ENCODE results near the gene GLO1.
"Not testable (repeated sequence)": the region's sequence is repeated elsewhere in the genome, so short reads cannot be mapped to it uniquely, and the experiment has no call there.

Gene GLO1

GRCh38 chr6:38705924-38706323 lies 3.0 kb upstream of the GLO1 start:
- no peak for DNase-seq (ENCODE audit: low spot score)

- DNase-seq (ENCODE audit: low spot score), result no peak
Measured at GRCh38 chr6:38703949-38704590, 1.1 kb upstream of the GLO1 start.

- DNase-seq (ENCODE audit: low spot score), result no peak
Measured at GRCh38 chr6:38701551-38701950, 1.4 kb downstream of the GLO1 start.

GRCh38 chr6:38699702-38700101 lies 3.2 kb downstream of the GLO1 start:
- not testable (repeated sequence) for DNase-seq (ENCODE audit: low spot score)

- DNase-seq (ENCODE audit: low spot score), result no peak
Measured at GRCh38 chr6:38697846-38698245, 5.1 kb downstream of the GLO1 start.

- DNase-seq (ENCODE audit: low spot score), result no peak
Measured at GRCh38 chr6:38696345-38696744, 6.6 kb downstream of the GLO1 start.

- DNase-seq (ENCODE audit: low spot score), result no peak
Measured at GRCh38 chr6:38695933-38696332, 7.0 kb downstream of the GLO1 start.

GRCh38 chr6:38695227-38695900 lies 7.6 kb downstream of the GLO1 start:
- no peak for DNase-seq (ENCODE audit: low spot score)

- no peak for DNase-seq (ENCODE audit: low spot score)
Measured at GRCh38 chr6:38688579-38689087, 14.3 kb downstream of the GLO1 start.

- no peak for DNase-seq (ENCODE audit: low spot score)
Measured at GRCh38 chr6:38687549-38687948, 15.4 kb downstream of the GLO1 start.

GRCh38 chr6:38687043-38687353 lies 15.9 kb downstream of the GLO1 start:
- DNase-seq (ENCODE audit: low spot score), result no peak

GRCh38 chr6:38686270-38687042 lies 16.5 kb downstream of the GLO1 start:
- no peak for DNase-seq (ENCODE audit: low spot score)

- no peak for DNase-seq (ENCODE audit: low spot score)
Measured at GRCh38 chr6:38684904-38685303, 18.0 kb downstream of the GLO1 start.

- no peak for DNase-seq (ENCODE audit: low spot score)
Measured at GRCh38 chr6:38684237-38684636, 18.7 kb downstream of the GLO1 start.

GRCh38 chr6:38681850-38682249 lies 21.1 kb downstream of the GLO1 start:
- DNase-seq (ENCODE audit: low spot score), result no peak

- no peak for DNase-seq (ENCODE audit: low spot score)
Measured at GRCh38 chr6:38679668-38680067, 23.3 kb downstream of the GLO1 start.

- no peak for DNase-seq (ENCODE audit: low spot score)
Measured at GRCh38 chr6:38678178-38678760, 24.7 kb downstream of the GLO1 start.

GRCh38 chr6:38676974-38677544 lies 25.9 kb downstream of the GLO1 start:
- DNase-seq (ENCODE audit: low spot score), result no peak

- no peak for DNase-seq (ENCODE audit: low spot score)
Measured at GRCh38 chr6:38676236-38676973, 26.5 kb downstream of the GLO1 start.

GRCh38 chr6:38673397-38674165 lies 29.4 kb downstream of the GLO1 start:
- DNase-seq (ENCODE audit: low spot score), result peak; percentile 10
